Heart left ventricle (tissue), 13 donors: ENCODE results near the gene TRAPPC1.

Experiments used
- CTCF ChIP-seq, 12 donors: fragments of 200-600 bp; sonication (generic) in 4 of 12; IDR thresholded peaks; one replicate each; pipeline versions ENCODE4 v1.5.0 to v1.8.0; 2018 to 2022; ENCODE audit warnings: antibody characterized with exemption in 12 of 12, mild to moderate bottlenecking in 5 of 12
- POLR2A ChIP-seq, 2 donors: fragments of 450-650 bp; IDR thresholded peaks; one replicate each; pipeline ENCODE4 v1.6.1; 2017; ENCODE audit warnings: antibody characterized with exemption in 2 of 2, mild to moderate bottlenecking in 2 of 2, moderate library complexity in 2 of 2
- donor health status: ischemic (EF 13 %, LVEDD 7.1; RV severe dilation, severe dysfunction).
- donor health status: DM: no; HTN: yes; CAD: no.
- donor health status: DM: no; HTN: no; CAD: no.
- donor health status: ischemic (EF 25% LVEDD 6.9; RV normal size, moderate dysfunction).
- donor health status: ischemic (EF 25% LVEDD 5.7; RV mildly dilated, moderate dysfunction).
- donor health status: ischemic (EF 35%, LVEDD 5.7; RV mildly dilated, moderate dysfunction).
- donor health status: nonischemic (EF 11% LVEDD 7.7; RV severe dilation, severe dysfunction).
- donor health status: DM: yes; HTN: yes; CAD: no.
- donor health status: PGD.
- donor health status: ischemic (EF 29% LVEDD 5.4; RV normal size, mild dysfunction).
- donor health status: nonischemic (EF 23%, LVEDD 6.1; RV moderate dilation, normal function).

GRCh38 chr17:7931709-7932482 lies at the start of gene TRAPPC1, which contains the start of gene CNTROB:
- TF ChIP-seq CTCF (IDR thresholded peaks at IDR 0.05) (no peak), POLR2A (IDR thresholded peaks at IDR 0.05) (peak in 1 of 2 donors; percentile 73)
